Measurements from ENCODE around the gene KCNJ14.

Gene KCNJ14

GRCh38 chr19:48455171-48455907, at the start of gene KCNJ14:
Gene KCNJ14, plus strand, starts transcription at chr19:48455574. Its CDS starts 6,151 bp downstream, at chr19:48461725.
- no peak for DNase-seq (ENCODE audit: low read depth in 2 of 2)

GRCh38 chr19:48405850-48406249, 49.5 kb upstream of the KCNJ14 start:
- DNase-seq (ENCODE audit: low read depth in 2 of 2): no peak

- no peak for DNase-seq (ENCODE audit: low read depth in 2 of 2)
These were observed 41.3 kb upstream of the KCNJ14 start for GRCh38 chr19:48413879-48414587.

GRCh38 chr19:48415395-48415794, 40.0 kb upstream of the KCNJ14 start:
- DNase-seq (ENCODE audit: low read depth in 2 of 2): peak; percentile 51 to 76

- DNase-seq (ENCODE audit: low read depth in 2 of 2): no peak
These were observed 39.6 kb upstream of the KCNJ14 start for GRCh38 chr19:48415806-48416221.

- DNase-seq (ENCODE audit: low read depth in 2 of 2): no peak
These were observed 38.0 kb upstream of the KCNJ14 start for GRCh38 chr19:48417421-48417820.

- DNase-seq (ENCODE audit: low read depth in 2 of 2): no peak
These were observed 36.9 kb upstream of the KCNJ14 start for GRCh38 chr19:48418317-48419064.

GRCh38 chr19:48419158-48419920, 36.0 kb upstream of the KCNJ14 start:
- DNase-seq (ENCODE audit: low read depth in 2 of 2): peak; percentile 44 to 66

- no peak for DNase-seq (ENCODE audit: low read depth in 2 of 2)
These were observed 33.8 kb upstream of the KCNJ14 start for GRCh38 chr19:48421548-48421947.

GRCh38 chr19:48424694-48425219, 30.6 kb upstream of the KCNJ14 start:
- DNase-seq (ENCODE audit: low read depth in 2 of 2): no peak

- DNase-seq (ENCODE audit: low read depth in 2 of 2): no peak
These were observed 26.7 kb upstream of the KCNJ14 start for GRCh38 chr19:48428670-48429069.

- DNase-seq (ENCODE audit: low read depth in 2 of 2): no peak
These were observed 22.0 kb upstream of the KCNJ14 start for GRCh38 chr19:48433337-48433736.

- no peak for DNase-seq (ENCODE audit: low read depth in 2 of 2)
These were observed 18.8 kb upstream of the KCNJ14 start for GRCh38 chr19:48436586-48436985.

- DNase-seq (ENCODE audit: low read depth in 2 of 2): no peak
These were observed 13.9 kb upstream of the KCNJ14 start for GRCh38 chr19:48441360-48442050.

GRCh38 chr19:48442116-48443035, 13.0 kb upstream of the KCNJ14 start:
- DNase-seq (ENCODE audit: low read depth in 2 of 2): no peak

GRCh38 chr19:48443256-48443655, 12.1 kb upstream of the KCNJ14 start:
- no peak for DNase-seq (ENCODE audit: low read depth in 2 of 2)

- no peak for DNase-seq (ENCODE audit: low read depth in 2 of 2)
These were observed 11.6 kb upstream of the KCNJ14 start for GRCh38 chr19:48443731-48444128.

GRCh38 chr19:48444129-48444935, 11.0 kb upstream of the KCNJ14 start:
- no peak for DNase-seq (ENCODE audit: low read depth in 2 of 2)

GRCh38 chr19:48444936-48445200, 10.5 kb upstream of the KCNJ14 start:
- no peak for DNase-seq (ENCODE audit: low read depth in 2 of 2)

Measured in stimulated activated CD4-positive, alpha-beta T cell treated with anti-CD3 and anti-CD28 coated beads, Interleukin-12 subunit alpha, Interleukin-12 subunit beta, amount 100 ng/mL, for 24 hours (primary cell).